ENCODE results near the gene MOCOS.

The MOCOS gene

DNA sequence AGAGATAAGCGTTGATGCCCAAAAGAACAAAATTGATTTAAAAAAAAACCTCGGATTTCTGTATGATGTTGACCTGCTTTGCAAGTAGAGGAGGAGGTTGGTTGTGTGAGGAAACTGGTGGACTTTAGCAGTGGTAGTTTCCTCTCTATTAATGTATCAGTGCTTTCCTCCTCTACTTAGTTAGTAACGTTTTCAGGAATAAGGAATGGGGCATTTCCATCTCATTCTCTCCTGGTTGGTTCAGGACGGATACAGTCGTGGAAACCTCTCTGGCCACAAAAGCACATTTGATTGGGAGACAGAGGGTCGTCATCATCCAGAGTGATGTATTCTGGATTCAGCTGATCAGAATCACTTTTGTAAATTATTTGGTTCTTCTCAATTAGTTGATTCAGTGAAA, 111.7 kb downstream of the MOCOS start:
- no peaks in the 10 kb centered on the region for H3K79me2 ChIP-seq (ENCODE audit: control insufficient read depth, low read length)

DNA sequence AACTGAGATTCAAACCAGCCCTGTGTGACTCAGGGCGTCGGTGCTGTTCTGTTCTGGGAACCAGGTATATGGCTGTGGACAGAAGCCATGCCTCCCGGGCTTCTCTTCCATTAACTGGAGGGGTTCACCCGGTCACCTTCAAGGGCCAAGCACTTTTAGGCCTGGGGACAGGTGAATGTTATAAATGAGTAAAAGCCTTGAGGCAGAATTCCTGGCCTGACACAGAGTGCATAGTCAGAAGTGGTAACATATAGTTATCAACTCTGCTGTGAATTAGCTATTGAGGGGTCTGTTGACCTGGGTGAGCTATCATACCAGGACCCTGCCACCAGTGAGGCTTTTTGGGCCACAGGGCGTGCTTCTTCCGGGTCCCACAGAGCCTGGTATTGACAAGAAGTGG, 112.9 kb downstream of the MOCOS start:
- no peaks in the 10 kb centered on the region for H3K36me3 ChIP-seq (ENCODE audit: control insufficient read depth, low read length)
- no peak overlapping the region for H3K4me3 ChIP-seq (ENCODE audit: low read length)
- no peak for TF ChIP-seq CTCF (IDR thresholded peaks at IDR 0.05; ENCODE audit: low read depth, low read length, poor library complexity, severe bottlenecking)
- TF ChIP-seq EZH2phosphoT487 (IDR thresholded peaks at IDR 0.05; ENCODE audit: borderline replicate concordance, low read length) = no peak
- peaks cover 38% of the 10 kb centered on the region for H3K27me3 ChIP-seq (ENCODE audit: control insufficient read depth, low read length)
- no peaks in the 10 kb centered on the region for H4K20me1 ChIP-seq (ENCODE audit: control insufficient read depth, insufficient read depth, low read depth, low read length)
- no peak overlapping the region for H3K27ac ChIP-seq (ENCODE audit: low read depth, low read length)
- no peaks in the 10 kb centered on the region for H3K9me3 ChIP-seq (ENCODE audit: control insufficient read depth, insufficient read depth, low read length)
- no peak overlapping the region for H3K4me2 ChIP-seq (ENCODE audit: low read length)
- no peaks in the 10 kb centered on the region for H3F3A ChIP-seq (ENCODE audit: control insufficient read depth, insufficient read depth)
- no peaks in the 10 kb centered on the region for H3K79me2 ChIP-seq (ENCODE audit: control insufficient read depth, low read length)
- no peaks in the 10 kb centered on the region; the same call in none of the 2 replicates for H3K4me1 ChIP-seq (ENCODE audit: control insufficient read depth, low read length)
- H3K9me2 ChIP-seq (replicated peaks; ENCODE audit: control insufficient read depth, low read length) = no peaks in the 10 kb centered on the region

More for the DNA sequence above, 111.7 kb downstream of the MOCOS start:
- H3K9me2 ChIP-seq (replicated peaks; ENCODE audit: control insufficient read depth, low read length) = no peaks in the 10 kb centered on the region
- no peaks in the 10 kb centered on the region for H3K36me3 ChIP-seq (ENCODE audit: control insufficient read depth, low read length)
- no peak overlapping the region for H3K4me2 ChIP-seq (ENCODE audit: low read length)
- H3K9me3 ChIP-seq (ENCODE audit: control insufficient read depth, insufficient read depth, low read length) = no peaks in the 10 kb centered on the region
- peaks cover 46% of the 10 kb centered on the region for H3K27me3 ChIP-seq (ENCODE audit: control insufficient read depth, low read length)
- no peaks in the 10 kb centered on the region for H4K20me1 ChIP-seq (ENCODE audit: control insufficient read depth, insufficient read depth, low read depth, low read length)
- no peak overlapping the region for H3K27ac ChIP-seq (ENCODE audit: low read depth, low read length)
- H3K4me1 ChIP-seq (ENCODE audit: control insufficient read depth, low read length) = no peaks in the 10 kb centered on the region; the same call in none of the 2 replicates
- no peaks in the 10 kb centered on the region for H3F3A ChIP-seq (ENCODE audit: control insufficient read depth, insufficient read depth)
- TF ChIP-seq EZH2phosphoT487 (IDR thresholded peaks at IDR 0.05; ENCODE audit: borderline replicate concordance, low read length) (no peak), CTCF (IDR thresholded peaks at IDR 0.05; ENCODE audit: low read depth, low read length, poor library complexity, severe bottlenecking) (no peak)
- H3K4me3 ChIP-seq (ENCODE audit: low read length) = no peak overlapping the region

DNA sequence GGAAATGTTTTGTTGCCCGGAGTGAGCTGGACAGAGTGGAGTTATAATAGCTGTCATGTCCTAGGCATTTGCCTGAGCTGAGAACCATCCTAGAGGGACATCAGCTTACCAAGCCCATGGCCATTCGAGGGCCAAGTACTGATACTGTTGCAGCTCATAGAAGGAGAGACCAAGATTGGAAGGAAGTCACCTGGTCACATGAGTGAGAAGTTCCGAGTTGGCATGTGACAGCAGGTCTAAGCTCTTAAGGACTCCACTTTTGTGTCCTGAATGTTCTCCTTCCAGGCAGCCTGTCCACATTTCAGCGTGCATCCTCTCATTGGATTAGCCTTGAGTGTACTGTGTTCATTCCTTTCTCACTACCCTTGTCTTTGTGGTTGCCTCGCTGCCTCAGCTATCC, 114.6 kb downstream of the MOCOS start:
- Histone ChIP-seq H3K4me3 (ENCODE audit: low read length) (no peak overlapping the region), H3K27me3 (ENCODE audit: control insufficient read depth, low read length) (peaks cover 31% of the 10 kb centered on the region), H3F3A (ENCODE audit: control insufficient read depth, insufficient read depth) (no peaks in the 10 kb centered on the region), H3K36me3 (ENCODE audit: control insufficient read depth, low read length) (no peaks in the 10 kb centered on the region), H3K79me2 (ENCODE audit: control insufficient read depth, low read length) (no peaks in the 10 kb centered on the region), H4K20me1 (ENCODE audit: control insufficient read depth, insufficient read depth, low read depth, low read length) (no peaks in the 10 kb centered on the region), H3K9me2 (replicated peaks; ENCODE audit: control insufficient read depth, low read length) (no peaks in the 10 kb centered on the region), H3K4me2 (ENCODE audit: low read length) (no peak overlapping the region), H3K9me3 (ENCODE audit: control insufficient read depth, insufficient read depth, low read length) (no peaks in the 10 kb centered on the region), H3K27ac (ENCODE audit: low read depth, low read length) (no peak overlapping the region), H3K4me1 (ENCODE audit: control insufficient read depth, low read length) (no peaks in the 10 kb centered on the region; the same call in 1 of the 2 replicates)
- TF ChIP-seq CTCF (IDR thresholded peaks at IDR 0.05; ENCODE audit: low read depth, low read length, poor library complexity, severe bottlenecking) (no peak), EZH2phosphoT487 (IDR thresholded peaks at IDR 0.05; ENCODE audit: borderline replicate concordance, low read length) (no peak)
